GM13977 (cell line): Measurements from ENCODE around the gene ATP13A2.
A peak's percentile ranks its signal among the peaks of the same experiment; 100 is the strongest.

Experiments used
- DNase-seq: peaks from one replicate; pipeline ENCODE4 v3.0.0; 2012; ENCODE audit warnings: low spot score
- CTCF ChIP-seq: IDR thresholded peaks from 2 replicates; pipeline ENCODE4 v1.5.1; 2012; ENCODE audit warnings: mild to moderate bottlenecking, control low read depth; ENCODE audit not compliant: insufficient read depth; ENCODE audit errors: extremely low read depth, missing control alignments
- in situ Hi-C: fragments of 300-500 bp; cut with MboI; formaldehyde crosslinking; loops from one replicate; pipeline ENCODE4 v1.12.0; 2022; ENCODE audit warnings: low sequenced_read_pairs, low pct_unique_long_range_greater_than_20kb, mixed read lengths, inconsistent platforms; ENCODE audit not compliant: unreplicated experiment

The ATP13A2 gene

DNA sequence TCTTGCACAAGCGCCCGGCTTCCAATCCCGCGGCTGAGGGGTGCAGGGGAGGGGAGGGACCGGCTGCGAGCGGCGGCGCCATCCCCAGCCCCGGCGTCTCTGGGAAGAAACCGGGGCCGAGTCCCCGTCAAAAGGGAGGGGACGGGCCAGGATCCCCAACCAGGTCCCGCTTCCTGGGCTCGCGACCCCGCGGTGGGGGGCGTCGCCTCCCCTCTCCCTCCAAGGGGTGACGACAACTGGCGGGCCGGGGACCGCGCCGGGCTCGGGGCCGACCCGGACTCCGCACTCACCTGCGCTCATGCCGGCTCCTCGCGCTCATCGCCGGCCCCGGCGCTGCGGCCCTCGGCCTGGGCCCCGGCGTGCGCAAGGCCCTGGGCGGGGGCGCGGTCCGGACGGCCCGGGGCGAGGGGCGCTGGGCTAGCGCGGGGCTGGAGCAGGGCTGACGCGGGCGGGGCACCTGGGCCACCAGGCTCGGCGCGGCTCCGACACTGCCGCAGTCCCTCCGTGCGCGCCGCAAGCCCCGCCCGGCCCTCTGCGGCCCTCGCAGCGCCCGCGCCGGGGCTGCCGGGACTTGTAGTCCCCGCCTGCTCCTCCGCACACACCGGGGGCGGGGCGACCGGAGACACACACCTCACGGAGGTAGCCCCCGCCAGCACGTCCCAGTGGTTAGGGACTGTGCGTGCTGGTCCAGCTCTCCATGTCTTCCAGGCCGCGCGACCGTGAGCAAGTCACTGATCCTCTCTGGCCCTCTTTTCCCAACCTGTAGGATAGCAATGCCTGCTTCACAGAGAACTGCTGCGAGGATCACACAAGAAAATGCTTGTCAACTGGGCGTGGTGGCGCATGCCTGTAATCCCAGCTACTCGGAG, at the start of gene ATP13A2:
TSS of gene ATP13A2 (minus strand) at position 490 of the 869 bp plus-strand sequence. CDS start at position 300, 190 bp downstream.
- DNase-seq: peak; percentile 94
- no peak for TF ChIP-seq CTCF
- in situ Hi-C loops: no loop called here

DNA sequence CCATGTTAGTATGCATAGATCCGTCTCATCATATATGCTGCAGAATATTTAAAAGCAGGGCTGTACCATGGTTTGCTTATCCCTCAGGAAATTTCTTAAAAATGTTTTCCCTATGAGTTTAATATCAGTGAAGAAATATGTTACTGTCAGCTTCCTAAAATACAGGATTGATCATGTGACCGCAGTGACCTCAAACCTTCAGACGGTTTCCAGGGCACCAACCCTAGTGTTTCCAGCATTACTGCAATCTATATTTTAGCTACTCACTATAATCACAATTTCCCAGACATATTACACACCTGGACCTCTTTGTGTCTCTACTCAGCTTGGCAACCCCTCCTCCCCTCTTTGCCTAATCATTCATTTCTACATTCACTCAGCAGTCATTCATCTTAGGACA, 49.8 kb upstream of the ATP13A2 start:
- in situ Hi-C loops: no loop called here
- TF ChIP-seq CTCF: no peak
- no peak for DNase-seq

GRCh38 chr1:17060306-17060749, 48.6 kb upstream of the ATP13A2 start:
- in situ Hi-C loops: no loop called here
- TF ChIP-seq CTCF: no peak
- no peak for DNase-seq

GRCh38 chr1:17059391-17060305, 47.9 kb upstream of the ATP13A2 start:
- TF ChIP-seq CTCF: peak; percentile 84
- peak; percentile 56 for DNase-seq
- in situ Hi-C loops: no loop called here

DNA sequence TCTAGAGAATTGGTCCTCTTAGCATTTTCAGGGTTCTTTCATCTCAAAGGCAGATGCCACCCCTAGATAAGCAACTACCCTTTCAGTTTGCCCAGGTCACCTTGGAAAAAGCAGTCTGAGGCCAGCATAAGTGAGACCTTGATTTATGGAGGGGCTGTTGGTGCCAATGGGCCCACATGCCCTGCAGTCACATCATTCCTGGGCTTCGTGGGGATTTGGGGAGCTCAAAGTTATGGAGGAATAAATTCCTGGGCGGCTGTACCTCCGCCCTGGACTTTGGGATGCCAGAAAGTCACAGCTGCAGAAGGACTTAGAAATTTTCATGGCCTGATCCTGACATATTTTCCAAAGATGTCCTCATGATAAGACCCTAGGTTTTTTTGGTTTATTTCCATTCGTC, 44.8 kb upstream of the ATP13A2 start:
- DNase-seq: no peak
- no peak for TF ChIP-seq CTCF
- in situ Hi-C loops: no loop called here

DNA sequence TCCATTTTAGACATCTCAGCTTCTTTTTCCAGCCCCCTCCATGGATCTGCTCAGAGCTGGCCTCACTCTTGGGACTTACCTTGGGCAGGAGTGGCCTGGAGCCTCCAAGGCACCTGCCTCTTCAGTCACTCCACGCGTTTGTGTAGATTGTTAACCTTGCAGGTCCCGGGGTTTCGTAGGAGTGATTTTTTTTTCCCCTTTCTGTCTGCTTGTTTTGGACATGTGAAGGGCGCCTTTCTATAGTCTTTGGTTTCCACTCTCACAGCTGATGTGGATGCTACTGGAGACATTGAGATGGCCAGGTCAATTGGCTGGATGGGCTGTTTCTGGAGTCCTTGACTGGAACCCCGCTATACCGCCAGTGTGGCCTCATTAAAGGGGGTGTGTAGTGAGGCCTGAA, 44.1 kb upstream of the ATP13A2 start:
- no peak for DNase-seq
- in situ Hi-C loops: no loop called here
- TF ChIP-seq CTCF: no peak
